MM.1S (cell line): Measurements from ENCODE around the gene UTF1.

Experiments used
- DNase-seq: peaks from one replicate; pipeline ENCODE4 v3.0.0-alpha.2; 2015
- H2AFZ ChIP-seq: fragments of 300-600 bp; sonication (generic); 2 replicates; pipeline ENCODE4 v1.6.0; 2016; ENCODE audit warnings: antibody characterized with exemption, low read length
- H3F3A ChIP-seq: fragments of 300-600 bp; sonication (generic); 2 replicates; pipeline ENCODE4 v1.6.1; 2016; ENCODE audit warnings: mild to moderate bottlenecking, antibody characterized with exemption, low read length, moderate library complexity, mixed read lengths; ENCODE audit not compliant: insufficient read depth
- H3K27ac ChIP-seq: fragments of 300-600 bp; sonication (generic); 2 replicates; pipeline ENCODE4 v1.5.1; 2016; ENCODE audit warnings: mild to moderate bottlenecking, low read length
- H3K27me3 ChIP-seq: fragments of 300-600 bp; sonication (generic); replicated peaks from 2 replicates; pipeline ENCODE4 v1.6.0; 2016; ENCODE audit warnings: low read length; ENCODE audit not compliant: insufficient read depth
- H3K36me3 ChIP-seq: fragments of 300-600 bp; sonication (generic); replicated peaks from 2 replicates; pipeline ENCODE4 v1.6.1; 2016; ENCODE audit warnings: mild to moderate bottlenecking, low read length, mixed read lengths; ENCODE audit not compliant: insufficient read depth
- H3K4me1 ChIP-seq: fragments of 300-600 bp; sonication (generic); 2 replicates; pipeline ENCODE4 v1.6.1; 2016; ENCODE audit warnings: low read length, mixed read lengths
- H3K4me2 ChIP-seq: fragments of 300-600 bp; sonication (generic); 2 replicates; pipeline ENCODE4 v1.6.0; 2016; ENCODE audit warnings: low read depth, low read length
- H3K4me3 ChIP-seq: fragments of 300-600 bp; sonication (generic); 2 replicates; pipeline ENCODE4 v1.5.1; 2016; ENCODE audit warnings: low read length, mixed read lengths
- H3K79me2 ChIP-seq: fragments of 300-600 bp; sonication (generic); 2 replicates; pipeline ENCODE4 v1.6.1; 2016; ENCODE audit warnings: mixed run types, low read length, mixed read lengths
- H3K9ac ChIP-seq: fragments of 300-600 bp; sonication (generic); 2 replicates; pipeline ENCODE4 v1.6.1; 2016; ENCODE audit warnings: low read length, mixed read lengths
- H3K9me2 ChIP-seq: fragments of 300-600 bp; sonication (generic); replicated peaks from 2 replicates; pipeline ENCODE4 v1.6.1; 2016; ENCODE audit warnings: mild to moderate bottlenecking, low read length, mixed read lengths; ENCODE audit not compliant: insufficient read depth
- H3K9me3 ChIP-seq: fragments of 300-600 bp; sonication (generic); replicated peaks from 2 replicates; pipeline ENCODE4 v1.6.1; 2016; ENCODE audit warnings: mild to moderate bottlenecking, low read length, mixed read lengths; ENCODE audit not compliant: insufficient read depth
- H4K20me1 ChIP-seq: fragments of 300-600 bp; sonication (generic); 2 replicates; pipeline ENCODE4 v1.6.1; 2016; ENCODE audit warnings: mild to moderate bottlenecking, low read length, moderate library complexity, mixed read lengths; ENCODE audit not compliant: insufficient read depth
- EZH2 ChIP-seq: fragments of 300-600 bp; sonication (generic); optimal IDR thresholded peaks from 2 replicates; pipeline ENCODE3; 2017; ENCODE audit warnings: low read depth, mild to moderate bottlenecking, antibody characterized with exemption, low read length, mixed read lengths
- EZH2phosphoT487 ChIP-seq: fragments of 300-600 bp; sonication (generic); IDR thresholded peaks from 2 replicates; pipeline ENCODE4 v1.6.1; 2018; ENCODE audit warnings: antibody characterized with exemption, low read length
- TF ChIP-seq, protein P1 (sequence below): fragments of 300-600 bp; sonication (generic); IDR thresholded peaks from 2 replicates; pipeline ENCODE4 v1.5.1; 2016; ENCODE audit warnings: antibody characterized with exemption, low read length, mixed read lengths

Gene UTF1

DNA sequence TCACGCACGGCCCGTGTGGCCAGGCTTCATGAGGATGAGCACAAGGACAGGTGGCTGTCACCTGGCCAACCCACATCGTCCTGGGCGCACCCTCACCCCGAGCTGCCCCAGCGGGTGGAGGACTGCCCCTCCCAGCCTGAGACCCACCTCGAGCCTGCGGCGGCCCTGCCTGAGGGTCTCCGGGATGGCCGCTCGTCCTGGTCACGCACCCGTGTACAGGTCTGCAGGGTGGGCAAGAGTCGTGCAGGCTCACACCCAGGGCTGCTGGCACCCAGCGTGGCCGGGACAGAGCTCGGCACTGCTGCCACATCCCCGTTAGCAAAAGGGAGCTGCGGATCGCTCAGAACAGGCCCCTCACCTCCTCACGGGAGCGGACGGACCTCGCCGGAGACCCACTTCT is 14.4 kb upstream of the UTF1 start:
- Histone ChIP-seq H4K20me1 (no peaks in the 10 kb centered on the region), H3K9me2 (no peaks in the 10 kb centered on the region), H3K4me3 (no peak overlapping the region), H2AFZ (no peak overlapping the region), H3K9me3 (no peaks in the 10 kb centered on the region), H3K27ac (no peak overlapping the region), H3K27me3 (peaks cover 43% of the 10 kb centered on the region), H3K4me1 (no peaks in the 10 kb centered on the region), H3K79me2 (no peaks in the 10 kb centered on the region), H3K4me2 (no peak overlapping the region), H3F3A (no peaks in the 10 kb centered on the region), H3K9ac (no peak overlapping the region), H3K36me3 (no peaks in the 10 kb centered on the region)
- no peak for DNase-seq
- TF ChIP-seq EZH2phosphoT487 (no peak), EZH2 (no peak)
- TF ChIP-seq, protein P1, sequence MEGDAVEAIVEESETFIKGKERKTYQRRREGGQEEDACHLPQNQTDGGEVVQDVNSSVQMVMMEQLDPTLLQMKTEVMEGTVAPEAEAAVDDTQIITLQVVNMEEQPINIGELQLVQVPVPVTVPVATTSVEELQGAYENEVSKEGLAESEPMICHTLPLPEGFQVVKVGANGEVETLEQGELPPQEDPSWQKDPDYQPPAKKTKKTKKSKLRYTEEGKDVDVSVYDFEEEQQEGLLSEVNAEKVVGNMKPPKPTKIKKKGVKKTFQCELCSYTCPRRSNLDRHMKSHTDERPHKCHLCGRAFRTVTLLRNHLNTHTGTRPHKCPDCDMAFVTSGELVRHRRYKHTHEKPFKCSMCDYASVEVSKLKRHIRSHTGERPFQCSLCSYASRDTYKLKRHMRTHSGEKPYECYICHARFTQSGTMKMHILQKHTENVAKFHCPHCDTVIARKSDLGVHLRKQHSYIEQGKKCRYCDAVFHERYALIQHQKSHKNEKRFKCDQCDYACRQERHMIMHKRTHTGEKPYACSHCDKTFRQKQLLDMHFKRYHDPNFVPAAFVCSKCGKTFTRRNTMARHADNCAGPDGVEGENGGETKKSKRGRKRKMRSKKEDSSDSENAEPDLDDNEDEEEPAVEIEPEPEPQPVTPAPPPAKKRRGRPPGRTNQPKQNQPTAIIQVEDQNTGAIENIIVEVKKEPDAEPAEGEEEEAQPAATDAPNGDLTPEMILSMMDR = no peak

DNA sequence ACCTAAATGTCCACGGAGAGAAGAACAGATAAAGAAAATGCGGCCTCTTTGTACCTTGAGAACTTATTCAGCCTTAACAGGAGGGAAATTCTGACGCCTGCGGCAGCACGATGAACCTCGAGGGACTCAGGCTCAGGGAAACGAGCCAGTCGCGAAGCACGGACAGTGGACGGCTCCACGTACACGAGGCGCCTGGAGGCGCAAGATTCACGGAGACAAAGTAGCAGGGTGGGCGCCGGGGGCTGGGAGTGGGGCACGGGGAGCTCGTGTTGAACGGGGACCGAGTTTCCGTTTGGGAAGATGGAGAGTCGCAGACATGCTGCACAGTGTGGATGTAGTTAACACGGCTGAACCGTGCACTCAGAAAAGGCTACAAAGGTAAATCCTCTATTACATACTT is 13.2 kb upstream of the UTF1 start:
- Histone ChIP-seq H3K27me3 (peaks cover 35% of the 10 kb centered on the region), H3K9ac (no peak overlapping the region), H3K9me3 (no peaks in the 10 kb centered on the region), H3K9me2 (no peaks in the 10 kb centered on the region), H3K36me3 (no peaks in the 10 kb centered on the region), H3K4me2 (no peak overlapping the region), H4K20me1 (no peaks in the 10 kb centered on the region), H3K4me3 (no peak overlapping the region), H3K4me1 (no peaks in the 10 kb centered on the region), H3F3A (no peaks in the 10 kb centered on the region), H3K27ac (no peak overlapping the region), H2AFZ (no peak overlapping the region), H3K79me2 (no peaks in the 10 kb centered on the region)
- TF ChIP-seq, protein P1 = no peak
- no peak for TF ChIP-seq EZH2phosphoT487
- TF ChIP-seq EZH2 = no peak
- DNase-seq = no peak

DNA sequence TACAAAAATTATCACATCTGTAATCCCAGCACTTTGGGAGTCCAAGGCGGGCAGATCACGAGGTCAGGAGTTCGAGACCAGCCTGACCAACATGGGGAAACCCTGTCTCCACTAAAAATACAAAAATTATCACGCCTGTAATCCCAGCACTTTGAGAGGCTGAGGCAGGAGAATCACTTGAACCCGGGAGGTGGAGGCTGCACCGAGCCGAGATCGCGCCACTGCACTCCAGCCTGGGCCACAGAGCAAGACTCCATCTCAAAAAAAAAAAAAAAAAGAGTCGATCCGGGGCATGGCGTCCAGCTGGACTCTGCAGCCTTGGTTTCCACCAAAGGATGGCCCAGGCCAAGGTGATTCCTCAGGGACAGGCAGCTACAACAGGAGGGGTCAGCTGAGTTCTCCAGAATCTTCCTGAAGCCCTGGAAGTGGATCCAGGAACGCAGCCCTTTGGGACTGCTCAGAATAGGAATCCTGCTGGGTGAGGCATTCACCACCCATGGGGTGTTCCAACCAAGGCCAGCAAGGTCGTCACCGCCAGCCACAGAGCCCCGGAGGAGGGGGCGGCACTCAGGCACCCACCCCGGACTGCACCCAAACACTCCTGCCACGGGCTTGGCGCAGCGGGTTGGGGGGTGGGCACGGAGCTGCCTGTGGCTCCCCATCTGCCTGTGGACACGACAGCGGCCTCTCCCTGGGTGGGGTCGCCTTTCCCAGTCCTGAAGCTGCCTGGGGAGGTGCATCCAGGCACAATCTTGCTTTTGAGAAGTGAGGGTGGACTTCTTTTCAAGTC is 12.0 kb upstream of the UTF1 start:
- no peaks in the 10 kb centered on the region for H3F3A ChIP-seq
- DNase-seq = no peak
- peak overlapping the region; percentile 47; the same call in 1 of the 2 replicates for H3K4me2 ChIP-seq
- no peaks in the 10 kb centered on the region for H4K20me1 ChIP-seq
- no peaks in the 10 kb centered on the region for H3K9me3 ChIP-seq
- H2AFZ ChIP-seq = no peak overlapping the region
- H3K9me2 ChIP-seq = no peaks in the 10 kb centered on the region
- no peak overlapping the region for H3K4me3 ChIP-seq
- no peak overlapping the region for H3K9ac ChIP-seq
- H3K27ac ChIP-seq = no peak overlapping the region
- H3K4me1 ChIP-seq = no peaks in the 10 kb centered on the region
- TF ChIP-seq, protein P1 = no peak
- TF ChIP-seq EZH2phosphoT487 (no peak), EZH2 (no peak)
- H3K36me3 ChIP-seq = no peaks in the 10 kb centered on the region
- no peaks in the 10 kb centered on the region for H3K79me2 ChIP-seq
- H3K27me3 ChIP-seq = peaks cover 35% of the 10 kb centered on the region
